ENCODE data around the gene AKT1S1. TPM values are rescaled to one million over a fixed set of nuclear protein-coding genes. Genes with fewer than 3 reads are reported as not detected.

The AKT1S1 gene
- total and polyA plus RNA-seq, 2 of the 13 experiments (the other 11 are each of a cell fraction or from before 2014, with no cell fraction given), result 13.5 to 27.8 TPM

- FAIRE-seq, result peak; percentile 47
- ATAC-seq, result peak; percentile 74
- Histone ChIP-seq H3K4me1 (ENCODE audit: insufficient read depth, low read length) (peaks cover 12% of the 10 kb centered on the region), H3K27me3 (ENCODE audit: control insufficient read depth in 1 of 2, insufficient read depth in 2 of 2, low read length in 2 of 2) (no peaks in the 10 kb centered on the region), H3K9ac (ENCODE audit: insufficient read depth, low read depth, low read length) (no peak overlapping the region), H3K79me2 (ENCODE audit: insufficient read depth, low read length) (no peaks in the 10 kb centered on the region), H4K20me1 (ENCODE audit: insufficient read depth, low read length) (no peaks in the 10 kb centered on the region), H3K27ac (ENCODE audit: extremely low read length, insufficient read depth, low read length) (peak overlapping the region; percentile 34), H3K36me3 (replicated peaks in 1 of 2; ENCODE audit: control insufficient read depth in 1 of 2, insufficient read depth in 2 of 2, low read length in 2 of 2) (peaks cover 2 to 6% of the 10 kb centered on the region in 2 experiments; a peak in 2 of 5 replicates), H3K4me3 (replicated peaks in 1 of 3; ENCODE audit: insufficient read depth in 1 of 3, low read depth in 2 of 3, low read length in 3 of 3) (peak overlapping the region in 1 of 3 experiments; percentile 44; a peak in 1 of 6 replicates), H3K9me3 (ENCODE audit: low read length) (no peaks in the 10 kb centered on the region), H3K4me2 (ENCODE audit: low read depth, low read length) (peak overlapping the region; percentile 62), H2AFZ (ENCODE audit: low read length) (no peak overlapping the region)
- DNase-seq (ENCODE audit: low spot score), result peak; percentile 29
- BruUV-seq (replicated peaks), result no TSS peak
- ChIA-PET POLR2A (no interaction called here), CTCF (ENCODE audit: low intra/inter-chr PET ratio, low total read pairs) (no interaction called here)
- in situ Hi-C loops (cut with HindIII; ENCODE audit: extremely low pct_ligation_motif_present, low pct_unique_long_range_greater_than_20kb), result no loop called here
- WGBS (ENCODE audit: low lambda C conversion rate), result 53% methylated on average over 9 of the region's 18 CpGs
- intact Hi-C loops (cut with micrococcal nuclease; ENCODE audit: unreplicated experiment), result no loop called here
- TF ChIP-seq MAFF (IDR thresholded peaks at IDR 0.05; ENCODE audit: low read depth, low read length), result no peak
- no peak for TF ChIP-seq TEAD3 (CRISPR knock-in tag; optimal IDR thresholded peaks at IDR 0.05; ENCODE audit: borderline replicate concordance)
- TF ChIP-seq POGZ (CRISPR knock-in tag; IDR thresholded peaks at IDR 0.05), result no peak
- no peak for TF ChIP-seq KAT2B (IDR thresholded peaks at IDR 0.05; ENCODE audit: borderline replicate concordance, low read depth, low read length)
- TF ChIP-seq ZFYVE20 (CRISPR knock-in tag; IDR thresholded peaks at IDR 0.05; ENCODE audit: borderline replicate concordance, low read depth), result no peak
- no peak for TF ChIP-seq BCL3 (CRISPR knock-in tag; IDR thresholded peaks at IDR 0.05)
- TF ChIP-seq ZNF704 (CRISPR knock-in tag; IDR thresholded peaks at IDR 0.05; ENCODE audit: borderline replicate concordance), result no peak
- TF ChIP-seq TAF15 (IDR thresholded peaks at IDR 0.05; ENCODE audit: low read depth, low read length, poor library complexity, severe bottlenecking), result no peak
- TF ChIP-seq ELF4 (CRISPR knock-in tag; IDR thresholded peaks at IDR 0.05; ENCODE audit: borderline replicate concordance), result no peak
- no peak for TF ChIP-seq GABPA (IDR thresholded peaks at IDR 0.05; ENCODE audit: low read depth, low read length)
- TF ChIP-seq GABPA (CRISPR knock-in tag; IDR thresholded peaks at IDR 0.05; ENCODE audit: low read depth), result no peak
- TF ChIP-seq CEBPB (IDR thresholded peaks at IDR 0.05; ENCODE audit: borderline replicate concordance, low read depth, low read length), result peak; percentile 89
- TF ChIP-seq ZNF354B (CRISPR knock-in tag; IDR thresholded peaks at IDR 0.05), result no peak
- TF ChIP-seq ZNF83 (CRISPR knock-in tag; IDR thresholded peaks at IDR 0.05; ENCODE audit: borderline replicate concordance), result no peak
- no peak for TF ChIP-seq PRPF4 (IDR thresholded peaks at IDR 0.05; ENCODE audit: low read depth, low read length, poor library complexity, severe bottlenecking)
- no peak for TF ChIP-seq ZNF615 (CRISPR knock-in tag; IDR thresholded peaks at IDR 0.05; ENCODE audit: borderline replicate concordance)
- TF ChIP-seq ZNF687 (CRISPR knock-in tag; IDR thresholded peaks at IDR 0.05), result peak; percentile 16; the same call in 1 of the 2 replicates
Measured at GRCh38 chr19:49844138-49845095, 32.7 kb downstream of the AKT1S1 start.
